Gastrocnemius medialis (tissue), 4 donors: ENCODE measurements around the gene CLCA4. TPM values are rescaled to one million over a fixed set of nuclear protein-coding genes. Genes with fewer than 3 reads are reported as not detected.
"Not testable (repeated sequence)": the region's sequence is repeated elsewhere in the genome, so short reads cannot be mapped to it uniquely, and the experiment has no call there.

Source experiments
- ATAC-seq, 2 donors: fragments of 150-250 bp; one replicate each; pipeline ENCODE4 v1.9.1; 2016
- DNase-seq, 2 donors: peaks; one replicate each; pipeline ENCODE4 v3.0.0-alpha.2; 2019
- H3K27ac ChIP-seq, 4 donors: fragments of 200-600 bp; sonication (generic); 1 replicate in 1 of 4; 2 replicates in 3 of 4; pipeline ENCODE4 v1.5.1; 2016 to 2018; ENCODE audit warnings: mild to moderate bottlenecking in 2 of 4, moderate library complexity in 1 of 4
- H3K27me3 ChIP-seq, 3 donors: fragments of 200-600 bp; sonication (generic) in 2 of 3; 1 replicate in 1 of 3; 2 replicates in 2 of 3; pipeline versions ENCODE4 v1.5.1 to v1.6.0; 2016 to 2019; ENCODE audit warnings: mild to moderate bottlenecking in 1 of 3, moderate library complexity in 1 of 3
- H3K36me3 ChIP-seq, 2 donors: fragments of 200-600 bp; sonication (generic) in 1 of 2; one replicate each; pipeline ENCODE4 v1.5.1; 2017 to 2018
- H3K4me1 ChIP-seq, 2 donors: fragments of 200-600 bp; sonication (generic) in 1 of 2; one replicate each; pipeline ENCODE4 v1.5.1; 2016 to 2017; ENCODE audit warnings: mild to moderate bottlenecking in 2 of 2
- H3K4me3 ChIP-seq, 4 donors: fragments of 200-600 bp; sonication (generic) in 3 of 4; 1 replicate in 1 of 4; 2 replicates in 3 of 4; pipeline ENCODE4 v1.5.1; 2016 to 2019; ENCODE audit warnings: mild to moderate bottlenecking in 2 of 4
- H3K9me3 ChIP-seq, 3 donors: fragments of 200-600 bp; sonication (generic) in 2 of 3; 1 replicate in 1 of 3; 2 replicates in 2 of 3; pipeline ENCODE4 v1.5.1; 2016 to 2019
- POLR2A ChIP-seq, 2 donors: fragments of 450-650 bp; IDR thresholded peaks; one replicate each; pipeline ENCODE4 v1.6.1; 2017; ENCODE audit warnings: antibody characterized with exemption in 2 of 2, mild to moderate bottlenecking in 2 of 2, moderate library complexity in 2 of 2
- in situ Hi-C, 4 donors: fragments of 200-750 bp; cut with MboI; loops; one replicate each; pipeline versions ENCODE4 v1.15.0 to v1.8.0; 2017; ENCODE audit warnings: low sequenced_read_pairs in 4 of 4
- intact Hi-C: fragments of 100-400 bp; cut with DNase I; formaldehyde crosslinking; loops from one replicate; pipeline ENCODE4 v1.15.1; 2023; ENCODE audit warnings: low total_unique reads
- total RNA-seq, 4 donors: library from RNA; depleted of rRNA; stranded (reverse); fragments of >200 nt; gene quantifications; one replicate each; pipeline versions ENCODE4 v1.1.0 to v1.2.3, GENCODE V29; 2016
- TF ChIP-seq, protein P1 (sequence below), 5 experiments: fragments of 450-650 bp in 3 of 5; fragments of 200-600 bp in 2 of 5; sonication (generic) in 2 of 5; IDR thresholded peaks in 4 of 5; conservative IDR thresholded peaks in 1 of 5; 1 replicate in 4 of 5; 2 replicates in 1 of 5; pipeline ENCODE4 v1.5.1; 2016 to 2019; ENCODE audit warnings: antibody characterized with exemption in 5 of 5, mild to moderate bottlenecking in 3 of 5, moderate library complexity in 3 of 5

Gene CLCA4
- total RNA-seq, 4 donors from 2014 or later = 3.7 TPM; not detected in 3

- H3K9me3 ChIP-seq = no peaks in the 10 kb centered on the region
- no peak overlapping the region for H3K27ac ChIP-seq
- H3K4me1 ChIP-seq = no peaks in the 10 kb centered on the region
- in situ Hi-C loops = no loop called here
- no peak overlapping the region for H3K4me3 ChIP-seq
- TF ChIP-seq POLR2A (IDR thresholded peaks at IDR 0.05) = no peak
- TF ChIP-seq, protein P1, sequence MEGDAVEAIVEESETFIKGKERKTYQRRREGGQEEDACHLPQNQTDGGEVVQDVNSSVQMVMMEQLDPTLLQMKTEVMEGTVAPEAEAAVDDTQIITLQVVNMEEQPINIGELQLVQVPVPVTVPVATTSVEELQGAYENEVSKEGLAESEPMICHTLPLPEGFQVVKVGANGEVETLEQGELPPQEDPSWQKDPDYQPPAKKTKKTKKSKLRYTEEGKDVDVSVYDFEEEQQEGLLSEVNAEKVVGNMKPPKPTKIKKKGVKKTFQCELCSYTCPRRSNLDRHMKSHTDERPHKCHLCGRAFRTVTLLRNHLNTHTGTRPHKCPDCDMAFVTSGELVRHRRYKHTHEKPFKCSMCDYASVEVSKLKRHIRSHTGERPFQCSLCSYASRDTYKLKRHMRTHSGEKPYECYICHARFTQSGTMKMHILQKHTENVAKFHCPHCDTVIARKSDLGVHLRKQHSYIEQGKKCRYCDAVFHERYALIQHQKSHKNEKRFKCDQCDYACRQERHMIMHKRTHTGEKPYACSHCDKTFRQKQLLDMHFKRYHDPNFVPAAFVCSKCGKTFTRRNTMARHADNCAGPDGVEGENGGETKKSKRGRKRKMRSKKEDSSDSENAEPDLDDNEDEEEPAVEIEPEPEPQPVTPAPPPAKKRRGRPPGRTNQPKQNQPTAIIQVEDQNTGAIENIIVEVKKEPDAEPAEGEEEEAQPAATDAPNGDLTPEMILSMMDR (IDR thresholded peaks at IDR 0.05 in 4 of 5, conservative IDR thresholded peaks at IDR 0.05 in 1 of 5) = no peak
- no peaks in the 10 kb centered on the region for H3K27me3 ChIP-seq
- no peak for ATAC-seq
- intact Hi-C loops = no loop called here
- no peak for DNase-seq
- H3K36me3 ChIP-seq = no peaks in the 10 kb centered on the region
Observed at GRCh38 chr1:86596741-86597290, 49.9 kb downstream of the CLCA4 start.

DNA sequence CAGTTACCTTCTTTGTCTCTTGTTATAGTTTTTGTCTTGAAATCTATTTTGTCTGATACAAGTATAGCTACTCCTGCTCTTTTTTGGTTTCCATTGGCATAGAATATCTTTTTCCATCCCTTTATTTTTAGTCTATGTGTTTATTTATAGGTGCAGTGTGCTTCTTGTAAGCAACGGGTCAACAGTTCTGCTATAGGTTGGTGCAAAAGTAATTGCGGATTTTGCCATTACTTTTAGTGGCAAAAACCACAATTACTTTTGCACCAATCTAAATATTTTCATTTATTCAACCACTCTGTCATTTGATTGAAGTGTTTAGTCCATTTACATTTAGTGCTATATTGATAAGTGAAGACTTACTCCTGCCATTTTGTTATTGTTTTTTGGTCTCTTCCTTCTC lies 59.2 kb downstream of the CLCA4 start:
- ATAC-seq, in situ Hi-C loops, DNase-seq: not testable (repeated sequence)

DNA sequence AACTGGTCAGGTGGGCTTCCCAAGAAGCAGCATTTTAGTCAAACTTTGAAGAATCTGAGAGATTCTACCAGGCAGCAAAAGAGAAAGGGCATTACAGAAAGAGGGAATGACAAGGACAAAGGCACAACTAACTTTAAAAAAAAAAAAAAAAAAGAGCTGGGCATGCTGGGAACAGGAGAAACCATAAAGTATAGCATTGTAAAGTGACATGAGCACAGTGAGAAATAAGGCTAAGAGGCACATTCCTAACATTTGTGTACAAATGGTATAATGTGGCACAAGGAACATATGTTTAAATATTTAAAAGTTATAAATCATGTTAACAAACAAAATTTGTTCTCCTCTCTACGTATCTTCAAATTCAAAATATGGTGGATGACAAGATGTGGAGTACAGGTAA lies 69.6 kb downstream of the CLCA4 start:
- H3K4me3 ChIP-seq = no peak overlapping the region
- no peak overlapping the region for H3K27ac ChIP-seq
- intact Hi-C loops (no loop called here), in situ Hi-C loops (no loop called here)
- no peak for ATAC-seq
- H3K36me3 ChIP-seq = no peaks in the 10 kb centered on the region
- H3K9me3 ChIP-seq = no peaks in the 10 kb centered on the region
- no peaks in the 10 kb centered on the region for H3K4me1 ChIP-seq
- H3K27me3 ChIP-seq = no peaks in the 10 kb centered on the region
- TF ChIP-seq POLR2A (IDR thresholded peaks at IDR 0.05) = no peak
- TF ChIP-seq, protein P1 (IDR thresholded peaks at IDR 0.05 in 4 of 5, conservative IDR thresholded peaks at IDR 0.05 in 1 of 5) = no peak
- DNase-seq = no peak

More for the DNA sequence above, 59.2 kb downstream of the CLCA4 start:
- intact Hi-C loops, H3K27ac ChIP-seq, H3K4me3 ChIP-seq, H3K9me3 ChIP-seq, H3K36me3 ChIP-seq, H3K4me1 ChIP-seq, H3K27me3 ChIP-seq: not testable (repeated sequence)

GRCh38 chr1:86616871-86617270 lies 70.0 kb downstream of the CLCA4 start:
- Histone ChIP-seq H3K36me3 (no peaks in the 10 kb centered on the region), H3K4me1 (no peaks in the 10 kb centered on the region), H3K27ac (no peak overlapping the region), H3K4me3 (no peak overlapping the region), H3K27me3 (no peaks in the 10 kb centered on the region), H3K9me3 (no peaks in the 10 kb centered on the region)
- DNase-seq (no peak), ATAC-seq (no peak)
- in situ Hi-C loops (no loop called here), intact Hi-C loops (no loop called here)
- TF ChIP-seq POLR2A (IDR thresholded peaks at IDR 0.05) = no peak
- TF ChIP-seq, protein P1 (IDR thresholded peaks at IDR 0.05 in 4 of 5, conservative IDR thresholded peaks at IDR 0.05 in 1 of 5) = no peak

DNA sequence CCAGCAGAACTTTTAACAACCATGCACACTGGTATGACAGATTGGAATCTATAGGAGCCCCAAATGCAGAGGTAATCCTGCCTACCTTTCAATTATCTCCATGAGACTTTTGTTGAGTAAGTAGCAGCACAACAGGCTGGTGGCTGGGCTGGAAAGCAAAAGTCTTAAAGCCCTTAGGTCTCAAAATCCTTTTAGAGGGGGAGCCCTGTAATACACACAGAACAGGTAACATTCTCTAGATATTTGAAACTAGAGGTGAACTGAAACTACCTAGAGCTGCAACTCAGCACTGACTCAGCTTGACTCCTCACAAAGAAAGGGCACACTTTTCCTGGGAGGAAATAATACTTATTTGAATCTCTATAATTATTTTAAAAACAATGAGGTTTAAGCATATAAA lies 71.5 kb downstream of the CLCA4 start:
- ATAC-seq (no peak), DNase-seq (no peak)
- TF ChIP-seq POLR2A (IDR thresholded peaks at IDR 0.05) = no peak
- TF ChIP-seq, protein P1 (IDR thresholded peaks at IDR 0.05 in 4 of 5, conservative IDR thresholded peaks at IDR 0.05 in 1 of 5) = no peak
- intact Hi-C loops (no loop called here), in situ Hi-C loops (no loop called here)
- Histone ChIP-seq H3K27me3 (no peaks in the 10 kb centered on the region), H3K36me3 (no peaks in the 10 kb centered on the region), H3K4me3 (no peak overlapping the region), H3K4me1 (no peaks in the 10 kb centered on the region), H3K27ac (no peak overlapping the region), H3K9me3 (no peaks in the 10 kb centered on the region)
